Epithelial cell of esophagus (primary cell): Measurements from ENCODE around the gene OR1B1.
"Not testable (repeated sequence)": the region's sequence is repeated elsewhere in the genome, so short reads cannot be mapped to it uniquely, and the experiment has no call there.

Experiments
- DNase-seq: peaks from one replicate; pipeline ENCODE4 v3.0.0; 2010; ENCODE audit warnings: low read depth
- H3K4me3 ChIP-seq: 2 replicates; pipeline ENCODE4 v1.5.1; 2011; ENCODE audit warnings: mild to moderate bottlenecking, low read length, control low read depth
- CTCF ChIP-seq: IDR thresholded peaks from 2 replicates; pipeline ENCODE4 v1.5.1; 2011; ENCODE audit warnings: low read depth, mild to moderate bottlenecking, low read length, control low read depth, inconsistent platforms; ENCODE audit not compliant: insufficient read depth; ENCODE audit errors: missing control alignments

Gene OR1B1

GRCh38 chr9:122619996-122620395, 37.4 kb downstream of the OR1B1 start:
- no peak overlapping the region for H3K4me3 ChIP-seq
- DNase-seq, result no peak
- TF ChIP-seq CTCF, result no peak

GRCh38 chr9:122614362-122614761, 43.1 kb downstream of the OR1B1 start, which contains the start of gene OR1Q1:
TSS of gene OR1Q1 (plus strand) at chr9:122614738. CDS start at chr9:122614738, 0 bp downstream.
- TF ChIP-seq CTCF, result no peak
- H3K4me3 ChIP-seq, result no peak within 1 kb of the TSS
- no peak for DNase-seq

GRCh38 chr9:122609804-122610203, 47.6 kb downstream of the OR1B1 start:
- peak; percentile 24 for DNase-seq
- no peak for TF ChIP-seq CTCF
- no peak overlapping the region for H3K4me3 ChIP-seq

GRCh38 chr9:122606587-122606986, 50.8 kb downstream of the OR1B1 start:
- no peak for TF ChIP-seq CTCF
- no peak overlapping the region for H3K4me3 ChIP-seq
- DNase-seq, result no peak

- no peak for DNase-seq
- H3K4me3 ChIP-seq, result no peak overlapping the region
- TF ChIP-seq CTCF, result no peak
These were observed 51.7 kb downstream of the OR1B1 start for GRCh38 chr9:122605691-122606090.

GRCh38 chr9:122583284-122583683, 74.1 kb downstream of the OR1B1 start, which contains the start of gene OR1L8:
TSS of gene OR1L8 (minus strand) at chr9:122583384. CDS start at chr9:122568477, 14,907 bp downstream.
- DNase-seq, H3K4me3 ChIP-seq: not testable (repeated sequence)

- no peak for TF ChIP-seq CTCF
- DNase-seq, result peak; percentile 40
- no peak overlapping the region for H3K4me3 ChIP-seq
These were observed 77.1 kb downstream of the OR1B1 start for GRCh38 chr9:122580360-122580759.
